Heart left ventricle (tissue), 16 donors: ENCODE measurements around the gene PTTG1. TPM values are rescaled to one million over a fixed set of nuclear protein-coding genes. Genes with fewer than 3 reads are reported as not detected.

ENCODE experiments used
- ATAC-seq, 4 donors: fragments of 200-7000 bp; cut with Tn5 transposase; one replicate each; pipeline ENCODE4 v1.9.1; 2020 to 2022; ENCODE audit warnings: moderate library complexity in 4 of 4, mild to moderate bottlenecking in 3 of 4, moderate number of reproducible peaks in 1 of 4
- DNase-seq, 5 donors: peaks; one replicate each; pipeline ENCODE4 v3.0.0-alpha.2; 2020
- H3K27ac ChIP-seq, 12 donors: fragments of 200-600 bp; sonication (generic) in 4 of 12; one replicate each; pipeline versions ENCODE4 v1.5.0 to v1.8.0; 2016 to 2022; ENCODE audit warnings: mild to moderate bottlenecking in 2 of 12
- H3K27me3 ChIP-seq, 9 donors: fragments of 200-600 bp; sonication (generic) in 2 of 9; one replicate each; pipeline versions ENCODE4 v1.5.1 to v1.8.0; 2016 to 2022; ENCODE audit warnings: mild to moderate bottlenecking in 3 of 9
- H3K36me3 ChIP-seq, 9 donors: fragments of 200-600 bp; sonication (generic) in 2 of 9; one replicate each; pipeline versions ENCODE4 v1.5.0 to v1.8.0; 2018 to 2022; ENCODE audit warnings: mild to moderate bottlenecking in 2 of 9
- H3K4me1 ChIP-seq, 12 donors: fragments of 200-600 bp; sonication (generic) in 4 of 12; one replicate each; pipeline versions ENCODE4 v1.5.0 to v1.8.0; 2016 to 2022; ENCODE audit warnings: mild to moderate bottlenecking in 3 of 12
- H3K4me3 ChIP-seq, 12 donors: fragments of 200-600 bp; sonication (generic) in 4 of 12; one replicate each; pipeline versions ENCODE4 v1.5.0 to v1.8.0; 2017 to 2022; ENCODE audit warnings: mild to moderate bottlenecking in 9 of 12, moderate library complexity in 4 of 12
- H3K9me3 ChIP-seq, 12 donors: fragments of 200-600 bp; sonication (generic) in 4 of 12; one replicate each; pipeline versions ENCODE4 v1.5.0 to v1.8.0; 2016 to 2022; ENCODE audit warnings: mild to moderate bottlenecking in 1 of 12
- POLR2A ChIP-seq, 2 donors: fragments of 450-650 bp; IDR thresholded peaks; one replicate each; pipeline ENCODE4 v1.6.1; 2017; ENCODE audit warnings: antibody characterized with exemption in 2 of 2, mild to moderate bottlenecking in 2 of 2, moderate library complexity in 2 of 2
- WGBS, 4 donors: extraction: QIAGEN DNeasy Blood & Tissue Kit in 2 of 4; methylation state at CpG; one replicate each; pipeline versions ENCODE4 v1.1.5 to v1.1.7; 2013 to 2018; 5-methylcytosine and 5-hydroxymethylcytosine counted together
- intact Hi-C, 10 donors: fragments of 100-400 bp; cut with DNase I; formaldehyde crosslinking; loops; one replicate each; pipeline versions ENCODE4 v1.11.1 to v1.14.2; 2022
- polyA plus RNA-seq, 2 donors: library from polyadenylated mRNA; stranded (reverse); fragments of 200-250 nt; gene quantifications; one replicate each; pipeline ENCODE4 v1.2.3, GENCODE V29; 2013
- total RNA-seq, 9 donors: library from RNA; depleted of rRNA in 2 of 9; stranded (reverse); fragments of >200 nt in 2 of 9; fragmentation: NEBNext Ultra II Directional in 3 of 9; extraction: Animal tissue kit (Norgen Biotek cat#: 25700) in 3 of 9; gene quantifications; one replicate each; pipeline versions ENCODE4 v1.1.0 to v1.2.4, GENCODE V29; 2016 to 2023
- TF ChIP-seq, protein P1 (sequence below), 12 donors: fragments of 200-600 bp; sonication (generic) in 4 of 12; IDR thresholded peaks; one replicate each; pipeline versions ENCODE4 v1.5.0 to v1.8.0; 2018 to 2022; ENCODE audit warnings: antibody characterized with exemption in 12 of 12, mild to moderate bottlenecking in 5 of 12
- donor health status: ischemic (EF 13 %, LVEDD 7.1; RV severe dilation, severe dysfunction).
- donor health status: healthy with polysubstance abuse.
- donor health status: DM: no; HTN: yes; CAD: no.
- donor health status: DM: no; HTN: no; CAD: no.
- donor health status: ischemic (EF 25% LVEDD 6.9; RV normal size, moderate dysfunction).
- donor health status: ischemic (EF 25% LVEDD 5.7; RV mildly dilated, moderate dysfunction).
- donor health status: healthy.
- donor health status: DM: yes; HTN: yes; CAD: no.
- donor health status: ischemic (EF 35%, LVEDD 5.7; RV mildly dilated, moderate dysfunction).
- donor health status: nonischemic (EF 11% LVEDD 7.7; RV severe dilation, severe dysfunction).
- donor health status: DM: yes; HTN: yes; CAD: no.
- donor health status: PGD.
- donor health status: ischemic (EF 29% LVEDD 5.4; RV normal size, mild dysfunction).
- donor health status: nonischemic (EF 23%, LVEDD 6.1; RV moderate dilation, normal function).

Gene PTTG1
- total and polyA plus RNA-seq, 11 donors = 0.70 to 22.9 (median 1.7) TPM

DNA sequence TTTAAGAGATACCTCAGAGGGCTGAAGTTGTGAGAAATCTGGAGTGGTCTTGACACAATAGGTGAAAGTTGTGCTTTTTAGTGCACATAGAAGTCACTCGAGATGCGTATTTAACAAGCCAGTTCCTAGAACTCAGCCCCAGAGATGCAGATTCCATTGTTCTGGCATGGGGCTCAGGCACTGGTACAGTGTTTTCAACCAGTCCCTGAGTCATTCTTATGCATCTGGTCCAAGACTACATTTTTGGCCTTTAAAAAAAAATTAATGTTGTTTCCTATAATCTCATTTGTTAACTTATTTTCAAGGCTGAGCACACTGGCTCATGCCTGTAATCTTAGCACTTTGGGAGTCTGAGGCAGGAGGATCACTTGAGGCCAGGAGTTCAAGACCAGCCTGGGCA, 29.6 kb downstream of the PTTG1 start:
- DNase-seq (no peak), ATAC-seq (no peak)
- 95 to 100% (median 97%) methylated on average over 2 of the region's 2 CpGs for WGBS, 4 donors
- no peak overlapping the region for H3K27ac ChIP-seq
- TF ChIP-seq, protein P1, sequence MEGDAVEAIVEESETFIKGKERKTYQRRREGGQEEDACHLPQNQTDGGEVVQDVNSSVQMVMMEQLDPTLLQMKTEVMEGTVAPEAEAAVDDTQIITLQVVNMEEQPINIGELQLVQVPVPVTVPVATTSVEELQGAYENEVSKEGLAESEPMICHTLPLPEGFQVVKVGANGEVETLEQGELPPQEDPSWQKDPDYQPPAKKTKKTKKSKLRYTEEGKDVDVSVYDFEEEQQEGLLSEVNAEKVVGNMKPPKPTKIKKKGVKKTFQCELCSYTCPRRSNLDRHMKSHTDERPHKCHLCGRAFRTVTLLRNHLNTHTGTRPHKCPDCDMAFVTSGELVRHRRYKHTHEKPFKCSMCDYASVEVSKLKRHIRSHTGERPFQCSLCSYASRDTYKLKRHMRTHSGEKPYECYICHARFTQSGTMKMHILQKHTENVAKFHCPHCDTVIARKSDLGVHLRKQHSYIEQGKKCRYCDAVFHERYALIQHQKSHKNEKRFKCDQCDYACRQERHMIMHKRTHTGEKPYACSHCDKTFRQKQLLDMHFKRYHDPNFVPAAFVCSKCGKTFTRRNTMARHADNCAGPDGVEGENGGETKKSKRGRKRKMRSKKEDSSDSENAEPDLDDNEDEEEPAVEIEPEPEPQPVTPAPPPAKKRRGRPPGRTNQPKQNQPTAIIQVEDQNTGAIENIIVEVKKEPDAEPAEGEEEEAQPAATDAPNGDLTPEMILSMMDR (IDR thresholded peaks at IDR 0.05) = no peak
- no peak for TF ChIP-seq POLR2A (IDR thresholded peaks at IDR 0.05)
- intact Hi-C loops = no loop called here
- no peaks in the 10 kb centered on the region for H3K9me3 ChIP-seq
- no peaks in the 10 kb centered on the region for H3K36me3 ChIP-seq
- H3K27me3 ChIP-seq = peaks cover 0 to 9% (median 0%) of the 10 kb centered on the region in 9 donors
- no peak overlapping the region for H3K4me3 ChIP-seq
- peaks cover 0 to 12% (median 0%) of the 10 kb centered on the region in 12 donors for H3K4me1 ChIP-seq

DNA sequence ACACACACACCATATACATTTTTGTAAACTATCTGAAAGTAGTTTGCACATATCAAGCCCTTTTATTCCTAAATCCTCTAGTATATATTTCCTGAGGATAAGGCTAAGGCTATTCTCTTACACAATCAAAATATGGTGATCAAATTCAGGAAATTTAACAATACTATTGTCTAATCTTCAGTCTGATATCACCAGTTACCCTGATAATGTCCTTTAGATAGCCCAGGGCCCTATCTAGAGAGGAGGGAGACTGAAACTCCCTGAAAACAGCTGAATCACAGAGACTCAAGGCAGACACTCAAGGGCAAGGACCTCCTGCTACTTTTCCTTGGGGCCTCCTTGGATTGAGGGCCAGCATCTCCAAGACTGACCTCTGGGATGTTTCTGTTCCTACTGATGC, 30.4 kb downstream of the PTTG1 start:
- no peak for TF ChIP-seq POLR2A (IDR thresholded peaks at IDR 0.05)
- TF ChIP-seq, protein P1 (IDR thresholded peaks at IDR 0.05) = no peak
- Histone ChIP-seq H3K4me3 (no peak overlapping the region), H3K36me3 (no peaks in the 10 kb centered on the region), H3K4me1 (peaks cover 0 to 12% (median 0%) of the 10 kb centered on the region in 12 donors), H3K27ac (peak overlapping the region in 1 of 12 donors; percentile 13), H3K9me3 (no peaks in the 10 kb centered on the region), H3K27me3 (peaks cover 0 to 9% (median 0%) of the 10 kb centered on the region in 9 donors)
- ATAC-seq (no peak), DNase-seq (no peak)
- intact Hi-C loops = no loop called here

DNA sequence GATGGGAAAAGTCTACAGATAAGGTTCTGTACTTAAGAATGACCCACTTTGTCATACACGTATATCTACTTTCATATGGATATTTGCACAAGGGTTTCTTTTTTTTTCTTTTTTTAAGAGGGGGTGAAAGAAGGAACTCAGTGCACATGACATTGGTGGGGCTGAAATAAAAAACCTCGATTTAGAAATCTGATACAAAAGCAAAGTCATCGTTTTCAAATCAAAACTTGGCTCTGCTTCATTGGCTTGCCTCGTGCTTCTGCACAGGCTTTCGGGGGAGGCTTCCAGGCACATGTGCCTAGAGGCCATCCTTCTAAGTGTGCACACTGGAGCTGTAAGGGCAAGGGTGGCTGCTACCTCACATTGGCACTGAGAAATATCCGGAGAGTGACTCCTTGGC, 31.1 kb downstream of the PTTG1 start:
- Histone ChIP-seq H3K4me1 (peaks cover 0 to 12% (median 0%) of the 10 kb centered on the region in 12 donors), H3K4me3 (no peak overlapping the region), H3K36me3 (no peaks in the 10 kb centered on the region), H3K27ac (no peak overlapping the region), H3K9me3 (no peaks in the 10 kb centered on the region), H3K27me3 (peaks cover 0 to 9% (median 0%) of the 10 kb centered on the region in 9 donors)
- TF ChIP-seq, protein P1 (IDR thresholded peaks at IDR 0.05) = no peak
- no peak for TF ChIP-seq POLR2A (IDR thresholded peaks at IDR 0.05)
- intact Hi-C loops = no loop called here
- DNase-seq = no peak
- 65 to 70% (median 67%) methylated on average over 6 of the region's 6 CpGs for WGBS, 4 donors
- no peak for ATAC-seq

DNA sequence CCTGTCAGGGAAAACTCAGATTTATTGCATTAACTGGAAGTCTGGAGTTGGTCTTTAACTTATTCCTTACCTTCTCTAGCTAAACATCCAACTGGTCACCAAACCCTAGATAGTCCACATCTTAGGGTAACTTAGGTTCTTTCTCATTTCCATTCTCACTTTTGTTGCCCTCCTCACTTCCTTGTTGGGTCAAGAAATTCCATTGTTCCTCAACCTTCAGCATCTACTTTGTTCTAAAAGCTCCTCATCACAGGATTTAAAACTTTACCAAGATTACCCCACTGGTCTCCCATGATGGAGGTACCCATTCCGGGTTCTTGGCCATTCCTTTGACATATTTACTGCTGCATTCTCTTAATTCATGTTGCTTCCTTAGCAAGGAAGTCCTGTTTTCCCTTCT, 32.1 kb downstream of the PTTG1 start:
- H3K27ac ChIP-seq = no peak overlapping the region
- intact Hi-C loops = no loop called here
- H3K4me3 ChIP-seq = no peak overlapping the region
- ATAC-seq (no peak), DNase-seq (no peak)
- no peaks in the 10 kb centered on the region for H3K36me3 ChIP-seq
- H3K9me3 ChIP-seq = no peaks in the 10 kb centered on the region
- no peak for TF ChIP-seq POLR2A (IDR thresholded peaks at IDR 0.05)
- TF ChIP-seq, protein P1 (IDR thresholded peaks at IDR 0.05) = no peak
- H3K4me1 ChIP-seq = peaks cover 0 to 12% (median 0%) of the 10 kb centered on the region in 12 donors
- H3K27me3 ChIP-seq = peaks cover 0 to 9% (median 0%) of the 10 kb centered on the region in 9 donors
- 53 to 58% (median 56%) methylated on average over 1 of the region's 1 CpG for WGBS, 4 donors
